Measurements from ENCODE around the gene PTPRG. TPM values are rescaled to one million over a fixed set of nuclear protein-coding genes. Genes with fewer than 3 reads are reported as not detected.
A peak's percentile ranks its signal among the peaks of the same experiment; 100 is the strongest.

The PTPRG gene
- total RNA-seq = 10 to 100 TPM in 3 of 4 donors, 1 to 10 TPM in 1; 8.4 to 37.3 (median 14.9) TPM

- TF ChIP-seq, protein P1, sequence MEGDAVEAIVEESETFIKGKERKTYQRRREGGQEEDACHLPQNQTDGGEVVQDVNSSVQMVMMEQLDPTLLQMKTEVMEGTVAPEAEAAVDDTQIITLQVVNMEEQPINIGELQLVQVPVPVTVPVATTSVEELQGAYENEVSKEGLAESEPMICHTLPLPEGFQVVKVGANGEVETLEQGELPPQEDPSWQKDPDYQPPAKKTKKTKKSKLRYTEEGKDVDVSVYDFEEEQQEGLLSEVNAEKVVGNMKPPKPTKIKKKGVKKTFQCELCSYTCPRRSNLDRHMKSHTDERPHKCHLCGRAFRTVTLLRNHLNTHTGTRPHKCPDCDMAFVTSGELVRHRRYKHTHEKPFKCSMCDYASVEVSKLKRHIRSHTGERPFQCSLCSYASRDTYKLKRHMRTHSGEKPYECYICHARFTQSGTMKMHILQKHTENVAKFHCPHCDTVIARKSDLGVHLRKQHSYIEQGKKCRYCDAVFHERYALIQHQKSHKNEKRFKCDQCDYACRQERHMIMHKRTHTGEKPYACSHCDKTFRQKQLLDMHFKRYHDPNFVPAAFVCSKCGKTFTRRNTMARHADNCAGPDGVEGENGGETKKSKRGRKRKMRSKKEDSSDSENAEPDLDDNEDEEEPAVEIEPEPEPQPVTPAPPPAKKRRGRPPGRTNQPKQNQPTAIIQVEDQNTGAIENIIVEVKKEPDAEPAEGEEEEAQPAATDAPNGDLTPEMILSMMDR (IDR thresholded peaks at IDR 0.05) = no peak
- TF ChIP-seq POLR2A (IDR thresholded peaks at IDR 0.05) = no peak
Observed at GRCh38 chr3:61561374-61562041, at the start of gene PTPRG. TSS of gene PTPRG (plus strand) at chr3:61561571. CDS start at chr3:61562288, 717 bp downstream.

DNA sequence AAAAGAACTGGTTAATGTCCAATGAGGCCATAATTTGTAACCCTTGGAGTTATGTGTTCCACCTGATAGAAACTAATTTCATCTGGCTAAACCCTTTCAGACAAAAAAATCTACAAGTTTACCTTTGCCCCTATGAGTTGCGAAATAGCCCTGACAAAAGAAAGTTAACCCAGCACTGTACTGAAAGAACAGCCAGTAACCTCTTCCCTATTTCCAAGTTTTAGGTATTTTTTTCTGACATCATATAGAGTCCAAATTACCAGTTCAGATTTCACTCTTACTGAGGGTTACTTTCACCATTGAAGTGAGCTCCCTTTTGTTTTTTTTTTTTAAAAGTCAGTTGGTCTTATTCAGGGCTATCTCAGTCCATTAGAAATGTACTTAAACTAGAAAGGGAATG lies 42.8 kb upstream of the PTPRG start:
- H3K4me3 ChIP-seq (ENCODE audit: low read depth, poor library complexity, severe bottlenecking) = no peak overlapping the region
- intact Hi-C loops (cut with DNase I; ENCODE audit: low total_unique reads) = no loop called here
- DNase-seq (ENCODE audit: low spot score in 2 of 2) = no peak
- TF ChIP-seq POLR2A (IDR thresholded peaks at IDR 0.05) = no peak
- TF ChIP-seq, protein P1 (IDR thresholded peaks at IDR 0.05) = no peak
- WGBS, 2 donors = 94% methylated on average over 1 of the region's 1 CpG

More at GRCh38 chr3:61561374-61562041, at the start of gene PTPRG:
- 0 to 1% methylated on average over 34 to 36 of the region's 74 CpGs for WGBS, 2 donors
- intact Hi-C loops (cut with DNase I; ENCODE audit: low total_unique reads) = no loop called here
- DNase-seq (ENCODE audit: low spot score in 2 of 2) = peak; percentile 88 to 97
- peak within 1 kb of the TSS; percentile 82 for H3K4me3 ChIP-seq (ENCODE audit: low read depth, poor library complexity, severe bottlenecking)

- no peak for TF ChIP-seq POLR2A (IDR thresholded peaks at IDR 0.05)
- TF ChIP-seq, protein P1 (IDR thresholded peaks at IDR 0.05) = no peak
- 68 to 75% methylated on average over 2 of the region's 2 CpGs for WGBS, 2 donors
- DNase-seq (ENCODE audit: low spot score in 2 of 2) = no peak
- intact Hi-C loops (cut with DNase I; ENCODE audit: low total_unique reads) = no loop called here
- H3K4me3 ChIP-seq (ENCODE audit: low read depth, poor library complexity, severe bottlenecking) = no peak overlapping the region
Observed at GRCh38 chr3:61520966-61521628, 40.3 kb upstream of the PTPRG start.

GRCh38 chr3:61522060-61522459 lies 39.3 kb upstream of the PTPRG start:
- no peak overlapping the region for H3K4me3 ChIP-seq (ENCODE audit: low read depth, poor library complexity, severe bottlenecking)
- no peak for TF ChIP-seq POLR2A (IDR thresholded peaks at IDR 0.05)
- TF ChIP-seq, protein P1 (IDR thresholded peaks at IDR 0.05) = no peak
- no peak for DNase-seq (ENCODE audit: low spot score in 2 of 2)
- intact Hi-C loops (cut with DNase I; ENCODE audit: low total_unique reads) = no loop called here
- 60 to 70% methylated on average over 4 of the region's 4 CpGs for WGBS, 2 donors

GRCh38 chr3:61522626-61523025 lies 38.7 kb upstream of the PTPRG start:
- TF ChIP-seq, protein P1 (IDR thresholded peaks at IDR 0.05) = no peak
- no peak for TF ChIP-seq POLR2A (IDR thresholded peaks at IDR 0.05)
- H3K4me3 ChIP-seq (ENCODE audit: low read depth, poor library complexity, severe bottlenecking) = no peak overlapping the region
- DNase-seq (ENCODE audit: low spot score in 2 of 2) = no peak
- intact Hi-C loops (cut with DNase I; ENCODE audit: low total_unique reads) = no loop called here
- WGBS, 2 donors = 70 to 89% methylated on average over 2 of the region's 2 CpGs
